ENCODE results near the gene CNOT10. TPM values are rescaled to one million over a fixed set of nuclear protein-coding genes. Genes with fewer than 3 reads are reported as not detected.
"Not testable (repeated sequence)": the region's sequence is repeated elsewhere in the genome, so short reads cannot be mapped to it uniquely, and the experiment has no call there.

CNOT10 gene
- total RNA-seq, 4 donors from 2014 or later: 15.1 to 50.0 (median 31.8) TPM

DNA sequence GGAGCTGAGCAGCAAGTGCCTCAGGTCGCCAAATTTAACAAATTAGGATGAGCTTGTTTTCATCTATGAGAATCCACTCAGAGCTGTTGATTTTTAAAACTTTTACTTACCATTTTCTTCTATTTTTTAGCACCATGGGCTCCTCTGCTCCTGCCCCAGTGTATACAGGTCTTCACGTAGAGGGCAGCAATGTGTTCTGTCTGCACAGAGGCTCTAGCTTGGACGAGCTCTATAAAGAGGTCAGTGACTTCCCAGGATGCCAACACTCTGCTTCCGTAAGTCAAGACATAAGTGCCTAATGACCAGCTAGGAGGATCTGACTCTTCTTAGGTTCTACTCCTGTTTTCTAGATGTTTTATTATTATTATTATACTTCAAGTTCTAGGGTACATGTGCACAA is 41.2 kb upstream of the CNOT10 start:
- no peak for DNase-seq
- no peak for TF ChIP-seq POLR2A (IDR thresholded peaks at IDR 0.05)
- TF ChIP-seq, protein P1, sequence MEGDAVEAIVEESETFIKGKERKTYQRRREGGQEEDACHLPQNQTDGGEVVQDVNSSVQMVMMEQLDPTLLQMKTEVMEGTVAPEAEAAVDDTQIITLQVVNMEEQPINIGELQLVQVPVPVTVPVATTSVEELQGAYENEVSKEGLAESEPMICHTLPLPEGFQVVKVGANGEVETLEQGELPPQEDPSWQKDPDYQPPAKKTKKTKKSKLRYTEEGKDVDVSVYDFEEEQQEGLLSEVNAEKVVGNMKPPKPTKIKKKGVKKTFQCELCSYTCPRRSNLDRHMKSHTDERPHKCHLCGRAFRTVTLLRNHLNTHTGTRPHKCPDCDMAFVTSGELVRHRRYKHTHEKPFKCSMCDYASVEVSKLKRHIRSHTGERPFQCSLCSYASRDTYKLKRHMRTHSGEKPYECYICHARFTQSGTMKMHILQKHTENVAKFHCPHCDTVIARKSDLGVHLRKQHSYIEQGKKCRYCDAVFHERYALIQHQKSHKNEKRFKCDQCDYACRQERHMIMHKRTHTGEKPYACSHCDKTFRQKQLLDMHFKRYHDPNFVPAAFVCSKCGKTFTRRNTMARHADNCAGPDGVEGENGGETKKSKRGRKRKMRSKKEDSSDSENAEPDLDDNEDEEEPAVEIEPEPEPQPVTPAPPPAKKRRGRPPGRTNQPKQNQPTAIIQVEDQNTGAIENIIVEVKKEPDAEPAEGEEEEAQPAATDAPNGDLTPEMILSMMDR (IDR thresholded peaks at IDR 0.05): no peak
- intact Hi-C loops (cut with DNase I; ENCODE audit: low total_unique reads): no loop called here

DNA sequence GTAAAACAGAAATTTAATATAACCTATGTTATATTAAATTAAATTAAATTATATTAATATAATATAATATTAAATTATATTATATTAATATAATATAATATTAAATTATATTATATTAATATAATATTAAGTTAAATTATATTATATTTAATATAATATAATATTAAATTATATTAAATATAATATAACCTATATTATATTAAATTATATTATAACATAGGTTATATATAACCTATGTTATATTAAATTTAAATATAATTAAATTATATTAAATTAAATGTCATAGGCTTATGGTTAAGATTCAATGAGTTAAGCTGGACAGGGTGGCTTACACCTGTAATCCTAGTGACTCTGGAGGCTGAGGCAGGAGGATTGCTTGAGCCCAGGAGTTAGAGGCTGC is 40.6 kb upstream of the CNOT10 start:
- DNase-seq: no peak
- Histone ChIP-seq H3K27ac (no peak overlapping the region), H3K4me3 (no peak overlapping the region), H3K36me3 (no peaks in the 10 kb centered on the region), H3K4me1 (no peaks in the 10 kb centered on the region), H3K27me3 (no peaks in the 10 kb centered on the region), H3K9me3 (no peaks in the 10 kb centered on the region)
- intact Hi-C loops (cut with DNase I; ENCODE audit: low total_unique reads): no loop called here
- TF ChIP-seq, protein P1 (IDR thresholded peaks at IDR 0.05): no peak
- no peak for TF ChIP-seq POLR2A (IDR thresholded peaks at IDR 0.05)

More for the DNA sequence above, 41.2 kb upstream of the CNOT10 start:
- Histone ChIP-seq H3K36me3 (no peaks in the 10 kb centered on the region), H3K27me3 (no peaks in the 10 kb centered on the region), H3K27ac (no peak overlapping the region), H3K9me3 (no peaks in the 10 kb centered on the region), H3K4me1 (no peaks in the 10 kb centered on the region), H3K4me3 (no peak overlapping the region)

DNA sequence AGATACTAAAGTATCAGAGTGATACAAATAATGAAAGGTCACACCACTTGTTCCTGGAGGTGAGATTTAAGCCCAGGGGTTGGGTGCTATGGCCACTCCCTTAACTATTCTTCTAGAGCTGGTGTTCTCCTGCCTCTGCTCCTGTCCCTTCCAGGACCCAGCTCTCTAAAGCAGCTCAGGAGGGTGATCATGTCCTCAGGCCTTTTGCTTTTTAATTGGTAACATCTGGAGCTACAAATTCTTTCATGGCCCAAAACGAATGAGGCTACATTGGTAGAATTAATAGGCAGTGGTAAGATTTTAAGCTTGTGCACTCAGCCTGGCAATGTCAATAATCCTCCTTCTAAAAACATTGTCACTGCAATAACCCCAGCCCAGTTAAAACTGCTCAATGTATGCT is 38.2 kb upstream of the CNOT10 start:
- H3K27me3 ChIP-seq: no peaks in the 10 kb centered on the region
- no peak overlapping the region for H3K4me3 ChIP-seq
- TF ChIP-seq POLR2A (IDR thresholded peaks at IDR 0.05): no peak
- TF ChIP-seq, protein P1 (IDR thresholded peaks at IDR 0.05): no peak
- no peaks in the 10 kb centered on the region for H3K9me3 ChIP-seq
- intact Hi-C loops (cut with DNase I; ENCODE audit: low total_unique reads): no loop called here
- no peaks in the 10 kb centered on the region for H3K36me3 ChIP-seq
- no peak for DNase-seq
- no peak overlapping the region for H3K27ac ChIP-seq
- no peaks in the 10 kb centered on the region for H3K4me1 ChIP-seq

DNA sequence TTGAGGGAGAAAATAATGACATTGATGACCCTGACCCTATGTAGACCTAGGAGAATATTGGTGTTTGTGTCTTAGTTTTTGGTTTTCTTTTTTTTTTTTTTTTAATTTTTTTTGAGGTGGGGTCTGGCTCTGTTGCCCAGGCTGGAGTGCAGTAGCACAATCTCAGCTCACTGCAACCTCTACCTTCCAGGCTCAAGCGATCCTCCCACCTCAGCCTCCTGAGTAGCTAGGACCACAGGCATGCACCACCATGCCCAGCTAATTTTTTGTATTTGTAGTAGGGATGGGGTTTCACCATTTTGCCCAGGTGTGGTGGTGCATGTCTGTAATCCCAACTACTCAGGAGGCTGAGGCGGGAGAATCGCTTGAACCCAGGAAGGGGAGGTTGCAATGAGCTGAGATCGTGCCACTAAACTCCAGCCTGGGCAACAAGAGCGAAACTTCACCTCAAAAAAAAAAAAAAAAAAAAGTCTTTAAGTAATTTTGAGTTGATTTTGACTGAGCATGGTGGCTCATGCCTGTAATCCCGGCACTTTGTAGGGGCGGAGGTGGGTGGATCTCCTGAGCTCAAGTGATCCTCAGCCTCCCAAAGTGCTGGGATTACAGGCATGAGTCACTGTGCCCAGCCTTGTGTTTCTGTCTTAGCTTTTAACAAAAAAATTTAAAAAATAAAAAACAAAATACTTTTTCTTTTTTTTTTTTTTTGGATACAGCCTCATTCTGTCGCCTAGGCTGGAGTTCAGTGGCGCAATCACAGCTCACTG is 32.5 kb upstream of the CNOT10 start:
- intact Hi-C loops (cut with DNase I; ENCODE audit: low total_unique reads); DNase-seq; H3K4me3 ChIP-seq; H3K27ac ChIP-seq; H3K27me3 ChIP-seq; H3K36me3 ChIP-seq; H3K9me3 ChIP-seq; H3K4me1 ChIP-seq: not testable (repeated sequence)

DNA sequence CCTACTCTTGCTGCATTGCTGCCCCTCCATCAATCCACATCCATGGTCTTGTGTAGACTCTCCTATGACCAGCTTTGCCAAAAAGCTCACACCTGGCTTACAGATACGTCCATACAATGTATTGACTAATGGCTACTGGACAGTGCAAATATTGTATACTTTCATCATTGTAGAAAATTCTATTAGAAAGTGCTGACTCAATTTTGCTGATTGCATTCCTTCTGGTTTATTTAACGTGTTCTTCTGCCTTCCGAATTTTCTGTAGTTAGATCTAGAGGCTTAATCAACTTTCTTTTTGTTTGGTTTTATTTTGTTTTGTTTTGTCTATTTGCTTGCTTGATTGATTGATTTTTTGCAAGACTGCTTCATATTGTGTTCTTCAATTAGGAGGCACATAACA is 29.8 kb upstream of the CNOT10 start:
- H3K9me3 ChIP-seq: no peaks in the 10 kb centered on the region
- TF ChIP-seq, protein P1 (IDR thresholded peaks at IDR 0.05): no peak
- TF ChIP-seq POLR2A (IDR thresholded peaks at IDR 0.05): no peak
- H3K36me3 ChIP-seq: no peaks in the 10 kb centered on the region
- H3K27ac ChIP-seq: no peak overlapping the region
- intact Hi-C loops (cut with DNase I; ENCODE audit: low total_unique reads): no loop called here
- no peaks in the 10 kb centered on the region for H3K27me3 ChIP-seq
- DNase-seq: no peak
- H3K4me3 ChIP-seq: no peak overlapping the region
- H3K4me1 ChIP-seq: no peaks in the 10 kb centered on the region
